ENCODE measurements around the gene BBOX1.
"Not testable (repeated sequence)": the region's sequence is repeated elsewhere in the genome, so short reads cannot be mapped to it uniquely, and the experiment has no call there.

Gene BBOX1

GRCh38 chr11:27040302-27041115 lies at the start of gene BBOX1:
BBOX1 (plus strand) TSS chr11:27040815; CDS start chr11:27055431, 14,616 bp downstream.
- no peak within 1 kb of the TSS for H3K27ac Mint-ChIP-seq
- H3K9me3 Mint-ChIP-seq = peaks cover 23% of the 10 kb centered on the region
- no peak for DNase-seq
- no peaks in the 10 kb centered on the region for H3K27me3 Mint-ChIP-seq
- no peaks in the 10 kb centered on the region for H3K36me3 Mint-ChIP-seq
- no peaks in the 10 kb centered on the region for H3K4me1 Mint-ChIP-seq
- CTCF ChIA-PET = no interaction called here
- no peak within 1 kb of the TSS for H3K4me3 Mint-ChIP-seq

GRCh38 chr11:26992031-26992541 lies 48.5 kb upstream of the BBOX1 start:
- no peak overlapping the region for H3K27ac Mint-ChIP-seq
- DNase-seq = no peak
- no peaks in the 10 kb centered on the region for H3K27me3 Mint-ChIP-seq
- H3K4me3 Mint-ChIP-seq = no peak overlapping the region
- CTCF ChIA-PET = no interaction called here
- no peaks in the 10 kb centered on the region for H3K36me3 Mint-ChIP-seq
- H3K4me1 Mint-ChIP-seq = no peaks in the 10 kb centered on the region
- H3K9me3 Mint-ChIP-seq = no peaks in the 10 kb centered on the region

GRCh38 chr11:26993965-26994457 lies 46.6 kb upstream of the BBOX1 start, which contains the start of gene FIBIN:
FIBIN (plus strand) TSS chr11:26994112; CDS start chr11:26994527, 415 bp downstream.
- CTCF ChIA-PET = no interaction called here

GRCh38 chr11:26994631-26995095 lies 46.0 kb upstream of the BBOX1 start:
- no peak for DNase-seq
- Mint-ChIP-seq H3K36me3 (no peaks in the 10 kb centered on the region), H3K4me3 (no peak overlapping the region), H3K9me3 (no peaks in the 10 kb centered on the region), H3K4me1 (no peaks in the 10 kb centered on the region), H3K27me3 (no peaks in the 10 kb centered on the region), H3K27ac (no peak overlapping the region)
- CTCF ChIA-PET = no interaction called here

More at GRCh38 chr11:26993965-26994457, 46.6 kb upstream of the BBOX1 start, which contains the start of gene FIBIN:
- DNase-seq = no peak
- no peaks in the 10 kb centered on the region for H3K9me3 Mint-ChIP-seq
- H3K27me3 Mint-ChIP-seq = no peaks in the 10 kb centered on the region
- H3K4me1 Mint-ChIP-seq = no peaks in the 10 kb centered on the region
- H3K36me3 Mint-ChIP-seq = no peaks in the 10 kb centered on the region
- H3K27ac Mint-ChIP-seq = no peak within 1 kb of the TSS
- no peak within 1 kb of the TSS for H3K4me3 Mint-ChIP-seq

GRCh38 chr11:26995701-26996460 lies 44.7 kb upstream of the BBOX1 start:
- Mint-ChIP-seq H3K4me1 (no peaks in the 10 kb centered on the region), H3K4me3 (no peak overlapping the region), H3K9me3 (no peaks in the 10 kb centered on the region), H3K27ac (no peak overlapping the region), H3K27me3 (no peaks in the 10 kb centered on the region), H3K36me3 (no peaks in the 10 kb centered on the region)
- CTCF ChIA-PET = no interaction called here
- DNase-seq = no peak

GRCh38 chr11:26997378-26997777 lies 43.2 kb upstream of the BBOX1 start:
- no peaks in the 10 kb centered on the region for H3K4me1 Mint-ChIP-seq
- no peak overlapping the region for H3K27ac Mint-ChIP-seq
- H3K9me3 Mint-ChIP-seq = peaks cover 1% of the 10 kb centered on the region
- no peaks in the 10 kb centered on the region for H3K36me3 Mint-ChIP-seq
- no peaks in the 10 kb centered on the region for H3K27me3 Mint-ChIP-seq
- no peak for DNase-seq
- CTCF ChIA-PET = no interaction called here
- H3K4me3 Mint-ChIP-seq = no peak overlapping the region

- H3K4me1 Mint-ChIP-seq, H3K27ac Mint-ChIP-seq, CTCF ChIA-PET, DNase-seq, H3K9me3 Mint-ChIP-seq, H3K27me3 Mint-ChIP-seq, H3K36me3 Mint-ChIP-seq, H3K4me3 Mint-ChIP-seq: not testable (repeated sequence)
Observed at GRCh38 chr11:27001136-27001730, 39.4 kb upstream of the BBOX1 start.

GRCh38 chr11:27002431-27002830 lies 38.2 kb upstream of the BBOX1 start:
- Mint-ChIP-seq H3K4me1 (no peaks in the 10 kb centered on the region), H3K27ac (no peak overlapping the region), H3K9me3 (peaks cover 3% of the 10 kb centered on the region), H3K36me3 (no peaks in the 10 kb centered on the region), H3K27me3 (no peaks in the 10 kb centered on the region), H3K4me3 (no peak overlapping the region)
- CTCF ChIA-PET = no interaction called here
- no peak for DNase-seq

GRCh38 chr11:27002838-27003237 lies 37.8 kb upstream of the BBOX1 start:
- H3K27ac Mint-ChIP-seq = no peak overlapping the region
- H3K4me1 Mint-ChIP-seq = no peaks in the 10 kb centered on the region
- H3K36me3 Mint-ChIP-seq = no peaks in the 10 kb centered on the region
- H3K4me3 Mint-ChIP-seq = no peak overlapping the region
- DNase-seq = no peak
- H3K9me3 Mint-ChIP-seq = peaks cover 3% of the 10 kb centered on the region
- CTCF ChIA-PET = no interaction called here
- no peaks in the 10 kb centered on the region for H3K27me3 Mint-ChIP-seq

- no peak for DNase-seq
- Mint-ChIP-seq H3K27me3 (no peaks in the 10 kb centered on the region), H3K36me3 (no peaks in the 10 kb centered on the region), H3K9me3 (peaks cover 3% of the 10 kb centered on the region), H3K4me1 (no peaks in the 10 kb centered on the region), H3K27ac (no peak overlapping the region), H3K4me3 (no peak overlapping the region)
- CTCF ChIA-PET = no interaction called here
Observed at GRCh38 chr11:27004103-27004502, 36.5 kb upstream of the BBOX1 start.

- H3K27me3 Mint-ChIP-seq = no peaks in the 10 kb centered on the region
- CTCF ChIA-PET = no interaction called here
- H3K4me1 Mint-ChIP-seq = no peaks in the 10 kb centered on the region
- DNase-seq = no peak
- H3K4me3 Mint-ChIP-seq = no peak overlapping the region
- H3K9me3 Mint-ChIP-seq = no peaks in the 10 kb centered on the region
- H3K27ac Mint-ChIP-seq = no peak overlapping the region
- H3K36me3 Mint-ChIP-seq = no peaks in the 10 kb centered on the region
Observed at GRCh38 chr11:27008811-27009535, 31.6 kb upstream of the BBOX1 start.

- Mint-ChIP-seq H3K27me3 (no peaks in the 10 kb centered on the region), H3K9me3 (no peaks in the 10 kb centered on the region), H3K36me3 (no peaks in the 10 kb centered on the region), H3K4me3 (no peak overlapping the region), H3K27ac (no peak overlapping the region), H3K4me1 (no peaks in the 10 kb centered on the region)
- no peak for DNase-seq
- CTCF ChIA-PET = no interaction called here
Observed at GRCh38 chr11:27011560-27012233, 28.9 kb upstream of the BBOX1 start.

GRCh38 chr11:27012234-27012921 lies 28.2 kb upstream of the BBOX1 start:
- no peaks in the 10 kb centered on the region for H3K27me3 Mint-ChIP-seq
- no peaks in the 10 kb centered on the region for H3K9me3 Mint-ChIP-seq
- H3K4me1 Mint-ChIP-seq = no peaks in the 10 kb centered on the region
- H3K4me3 Mint-ChIP-seq = no peak overlapping the region
- CTCF ChIA-PET = no interaction called here
- no peak for DNase-seq
- H3K36me3 Mint-ChIP-seq = no peaks in the 10 kb centered on the region
- no peak overlapping the region for H3K27ac Mint-ChIP-seq
